ENCODE results near the gene EVX1.

EVX1 gene

DNA sequence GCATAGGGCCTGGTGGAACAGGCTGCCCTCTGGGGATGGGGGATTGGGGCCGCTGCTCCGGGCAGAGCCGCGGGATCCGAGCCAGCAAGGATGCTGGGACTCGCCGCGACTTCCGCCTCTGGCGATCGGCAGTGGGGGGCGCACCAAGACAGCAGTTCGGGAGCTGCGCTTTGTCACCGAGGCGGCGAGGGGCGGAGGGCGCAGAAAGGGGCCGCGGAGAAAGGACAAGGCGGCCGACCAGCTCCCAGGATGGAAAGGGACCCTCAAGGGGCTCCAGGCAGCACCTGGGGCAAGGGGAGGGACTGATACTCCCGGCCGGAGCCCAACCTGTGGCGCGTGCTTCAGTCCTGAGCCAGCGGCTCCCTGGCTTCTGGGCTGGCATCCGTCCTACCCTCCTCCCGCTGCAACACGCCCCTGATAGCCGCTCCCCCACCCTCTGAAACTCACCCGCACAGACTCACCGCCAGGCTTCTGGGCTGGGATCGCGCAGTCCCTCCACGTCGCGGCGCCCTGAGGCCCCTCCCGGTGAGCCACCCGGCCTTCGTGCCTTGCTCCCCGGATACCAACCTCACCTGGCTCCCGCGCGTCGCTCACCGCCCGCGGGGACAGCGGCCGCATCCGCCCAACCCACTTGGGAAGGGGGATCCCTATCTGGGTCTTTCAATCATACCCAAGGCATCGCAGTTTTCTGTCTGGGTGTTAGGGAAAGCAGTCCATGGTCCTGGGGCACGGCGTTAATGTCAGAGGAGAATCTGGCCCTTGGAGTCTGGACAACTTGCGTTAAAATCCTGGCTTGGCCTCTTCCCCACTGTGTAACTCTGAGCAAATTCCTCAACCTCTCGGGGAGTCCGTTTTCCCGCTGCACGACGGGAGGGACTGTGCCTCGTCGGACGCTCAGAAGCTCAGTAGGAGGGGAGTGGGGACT lies 7.0 kb upstream of the EVX1 start:
- DNase-seq (ENCODE audit: low read depth) = no peak

- no peak for DNase-seq (ENCODE audit: low read depth)
Observed at GRCh38 chr7:27237735-27238334, 4.8 kb upstream of the EVX1 start.

DNA sequence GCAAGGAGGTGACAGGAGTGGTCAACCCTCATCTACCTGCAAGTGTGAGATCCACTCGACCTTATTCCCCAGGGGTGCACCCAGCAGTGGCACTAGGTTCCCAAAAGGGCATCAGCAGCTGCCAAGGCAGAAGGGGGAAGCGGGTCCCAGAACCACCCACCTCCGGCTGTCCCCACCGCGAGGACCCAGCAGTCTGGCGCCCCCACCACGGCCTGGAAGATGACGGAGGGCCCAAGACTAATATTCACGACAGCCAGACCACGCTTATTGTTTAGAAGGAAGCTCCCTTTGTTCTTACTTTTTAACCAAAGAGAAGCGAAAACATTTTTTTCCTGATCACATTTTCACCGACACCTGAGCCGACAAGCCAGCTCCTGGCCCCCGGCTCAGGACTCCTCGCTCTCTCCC lies 3.6 kb upstream of the EVX1 start:
- no peak for DNase-seq (ENCODE audit: low read depth)

- DNase-seq (ENCODE audit: low read depth) = no peak
Observed at GRCh38 chr7:27239387-27240014, 3.1 kb upstream of the EVX1 start.

DNA sequence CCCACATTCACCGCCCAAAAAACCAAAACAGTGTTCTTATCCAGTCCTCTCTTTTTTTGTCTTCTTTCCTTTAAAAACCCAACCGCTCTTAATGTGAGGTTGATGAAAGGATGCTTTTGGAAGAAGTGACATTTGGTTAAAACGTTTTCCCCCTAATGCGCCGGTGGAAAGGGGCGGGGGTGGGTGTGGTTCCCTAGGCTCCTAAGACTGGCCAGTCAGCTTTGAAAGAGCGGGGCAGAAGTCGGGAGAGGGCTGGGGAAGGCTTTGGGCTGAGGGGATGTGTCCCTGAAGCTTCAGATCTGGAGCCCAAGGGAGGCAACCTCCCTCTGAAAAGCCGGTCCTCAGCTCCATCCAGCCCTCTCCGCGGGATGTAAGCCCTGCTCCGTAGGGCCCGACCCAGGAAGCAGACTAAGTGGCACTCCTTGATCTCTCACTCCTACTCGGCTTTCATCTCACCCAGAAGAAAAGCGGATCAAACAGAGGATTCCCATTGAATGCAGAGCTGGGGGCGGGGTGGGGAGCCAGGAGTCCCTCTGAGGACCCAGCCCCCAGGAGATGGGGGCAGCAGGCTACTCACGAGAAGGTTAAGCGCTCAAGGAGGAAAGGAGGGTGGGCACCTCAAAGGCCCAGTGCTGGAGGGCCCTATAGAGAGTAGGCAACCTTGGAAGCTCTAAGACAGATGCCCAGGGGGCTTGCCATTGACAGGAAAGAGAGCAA lies 2.4 kb upstream of the EVX1 start:
- DNase-seq (ENCODE audit: low read depth) = no peak

DNA sequence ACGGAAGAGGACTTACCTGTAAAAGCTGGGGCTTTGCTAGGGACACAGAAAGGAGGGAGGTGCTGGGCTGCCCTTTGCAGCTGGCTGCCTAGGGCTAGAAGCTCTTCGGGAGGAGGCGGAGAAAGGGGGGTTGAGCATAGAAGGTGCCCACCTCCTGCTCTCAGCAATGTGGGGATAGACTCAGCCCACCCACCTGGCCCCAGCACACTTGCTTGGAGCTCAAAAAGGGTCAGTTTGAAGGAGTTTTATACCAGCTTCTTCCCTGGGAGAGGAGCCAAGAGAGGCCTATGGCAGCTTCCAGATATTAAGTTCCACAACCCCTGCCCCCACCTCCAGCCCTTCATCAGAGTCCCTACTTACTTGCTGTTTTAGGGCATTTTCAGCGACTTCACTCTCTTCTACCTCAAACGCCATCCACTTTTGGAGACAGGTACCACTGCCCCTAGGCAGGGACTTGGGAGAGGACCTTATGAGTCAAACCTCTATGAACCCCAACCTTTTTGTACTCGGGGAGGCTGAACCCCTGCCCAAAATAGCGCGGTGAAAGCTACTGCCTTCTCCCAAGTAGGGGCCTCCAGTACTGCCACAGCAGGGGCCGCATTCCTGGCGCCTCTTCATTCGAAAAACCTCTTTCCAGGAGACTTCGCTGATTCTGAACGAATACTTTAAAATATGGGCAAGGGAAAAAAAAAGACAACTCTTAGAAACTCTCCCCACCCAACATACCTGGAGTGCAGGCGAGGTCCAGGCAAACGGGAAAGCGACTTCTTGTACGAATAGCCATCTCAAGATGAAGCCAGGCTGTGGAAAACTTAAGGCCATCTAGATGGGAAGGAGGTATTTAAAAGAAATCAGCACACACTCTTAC lies 1.2 kb upstream of the EVX1 start:
- DNase-seq (ENCODE audit: low read depth) = no peak

GRCh38 chr7:27242154-27242553 lies 448 bp upstream of the EVX1 start:
- no peak for DNase-seq (ENCODE audit: low read depth)

DNA sequence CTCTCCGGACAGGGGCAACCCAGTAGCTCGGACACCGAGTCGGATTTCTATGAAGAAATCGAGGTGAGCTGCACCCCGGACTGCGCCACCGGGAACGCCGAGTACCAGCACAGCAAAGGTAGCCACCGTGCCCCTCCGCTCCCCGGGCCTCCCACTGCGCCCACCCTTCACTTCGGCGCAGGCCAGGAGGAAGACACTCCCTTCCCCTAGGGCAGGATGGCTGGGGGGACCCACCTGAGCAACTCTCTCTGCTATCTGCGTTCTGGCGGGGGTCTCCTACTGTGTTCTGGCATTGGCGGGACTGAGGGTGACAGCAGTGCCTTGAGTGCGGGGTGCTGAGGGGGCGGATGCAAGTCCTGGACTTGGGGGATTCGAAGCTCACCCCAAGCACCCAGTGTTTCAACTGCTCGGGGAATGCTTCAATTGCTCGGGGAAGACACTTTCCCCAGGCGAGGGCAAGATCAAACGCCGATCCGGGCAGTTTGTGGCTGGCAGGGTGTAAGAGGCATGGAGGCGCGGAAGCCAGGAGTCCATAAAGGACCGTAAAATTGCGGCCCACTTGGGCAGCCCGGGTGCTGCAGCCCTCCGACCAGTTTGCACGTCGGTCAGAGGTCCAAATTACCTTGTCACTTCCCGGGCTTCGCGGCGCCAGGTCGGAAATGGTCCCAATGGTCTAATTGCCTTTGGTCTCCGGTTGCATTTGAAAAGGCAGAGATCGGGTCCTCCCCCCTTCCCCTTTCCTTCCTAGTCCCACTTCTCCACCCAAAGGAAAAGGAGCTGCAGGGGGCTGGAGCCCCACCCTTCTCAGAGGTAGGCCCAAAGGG lies 950 bp downstream of the EVX1 start:
- no peak for DNase-seq (ENCODE audit: low read depth)

GRCh38 chr7:27244488-27245123 lies 2.0 kb downstream of the EVX1 start:
- DNase-seq (ENCODE audit: low read depth) = no peak

DNA sequence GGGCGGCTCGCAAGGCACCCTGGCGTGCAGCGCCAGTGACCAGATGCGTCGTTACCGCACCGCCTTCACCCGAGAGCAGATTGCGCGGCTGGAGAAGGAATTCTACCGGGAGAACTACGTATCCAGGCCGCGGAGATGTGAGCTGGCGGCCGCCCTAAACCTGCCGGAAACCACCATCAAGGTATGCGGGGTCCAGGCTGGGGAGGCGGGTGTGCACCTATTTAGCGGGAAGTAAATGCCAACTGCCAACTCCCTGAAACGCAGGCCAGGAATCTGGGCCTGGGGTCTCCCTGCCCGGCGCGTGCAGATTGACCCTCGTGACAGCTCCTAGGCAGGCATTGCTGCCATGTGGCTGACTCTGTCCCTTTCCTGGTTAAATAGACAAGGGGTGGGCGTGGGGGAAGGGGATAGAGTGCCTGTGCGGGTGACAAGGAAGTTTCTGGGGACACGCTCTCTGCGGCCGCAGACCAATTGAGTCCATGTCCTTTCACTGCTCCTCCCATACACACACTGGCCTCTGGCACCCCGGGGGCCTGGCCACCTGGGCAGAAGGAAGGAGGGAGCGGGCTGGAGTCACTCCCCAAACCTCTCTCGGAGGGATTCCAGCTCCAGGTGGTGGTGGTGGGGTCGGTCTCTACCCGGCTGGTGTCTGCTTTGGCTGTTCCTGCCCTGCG lies 2.7 kb downstream of the EVX1 start:
- DNase-seq (ENCODE audit: low read depth) = no peak

GRCh38 chr7:27245798-27246691 lies 3.4 kb downstream of the EVX1 start:
- DNase-seq (ENCODE audit: low read depth) = no peak

DNA sequence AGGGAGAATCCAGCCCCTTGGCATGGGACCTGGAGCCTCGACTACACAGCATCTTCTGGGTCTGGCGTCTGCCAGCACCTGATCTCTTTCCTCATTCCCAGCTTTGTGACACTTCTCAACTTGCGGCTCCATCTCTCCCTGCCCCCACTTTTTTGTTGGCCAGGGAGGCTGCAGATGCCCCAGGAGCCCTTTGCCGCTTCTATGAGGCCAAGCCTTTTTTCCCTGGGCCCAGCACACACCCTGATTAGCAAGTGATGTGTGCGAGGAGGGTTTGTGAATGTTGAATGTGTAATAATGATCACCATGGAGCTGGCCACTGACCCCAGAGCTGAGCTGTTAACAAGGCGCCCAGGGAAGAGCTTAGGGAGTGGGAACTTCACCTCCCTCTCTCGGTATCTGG lies 4.4 kb downstream of the EVX1 start:
- DNase-seq (ENCODE audit: low read depth) = no peak

DNA sequence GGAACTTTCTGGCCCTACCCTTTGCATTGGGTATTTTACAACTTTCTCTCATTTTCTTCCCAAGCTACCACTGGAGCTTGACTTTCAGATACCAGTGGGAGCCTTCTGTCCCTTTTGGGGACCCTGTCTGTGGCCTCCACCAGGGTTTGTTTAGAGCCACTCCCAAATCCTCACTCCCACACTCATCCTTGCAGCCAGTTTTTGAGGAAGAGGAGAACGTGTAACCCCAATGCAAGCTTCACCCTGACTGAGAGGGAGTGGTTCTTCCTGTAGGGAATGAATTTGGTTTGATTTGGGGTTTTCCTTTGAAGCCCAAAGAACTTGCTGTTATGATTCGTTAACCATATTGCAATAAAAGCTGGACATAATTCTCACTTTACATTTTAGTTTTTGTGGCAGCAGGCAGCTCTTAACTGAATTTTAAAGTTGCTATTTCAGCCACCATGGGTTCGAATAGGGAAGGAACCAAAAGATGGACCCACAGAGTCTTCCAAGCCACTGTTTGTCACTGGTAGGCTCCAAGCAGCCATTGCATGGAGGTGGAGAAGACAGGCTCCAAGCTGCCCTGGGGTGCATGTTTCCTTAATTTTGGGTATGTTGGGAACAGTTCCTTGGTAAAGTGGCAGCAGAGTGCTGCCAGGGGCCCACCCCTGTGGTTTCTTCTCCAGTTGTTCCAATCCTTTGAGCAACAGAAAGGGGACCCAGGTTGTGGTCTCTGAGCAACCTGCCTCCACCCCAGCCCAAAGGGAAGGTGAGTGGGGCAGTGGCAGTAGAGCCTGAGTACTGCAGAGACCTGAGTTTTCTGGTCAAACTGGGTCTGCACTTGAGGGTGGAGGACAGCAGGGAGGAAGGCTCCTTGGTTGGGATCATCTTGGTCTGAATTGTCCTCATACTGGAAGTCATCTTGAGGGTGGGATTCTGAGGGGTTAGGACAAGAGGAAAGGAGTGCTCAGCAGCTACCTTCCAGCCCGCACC lies 5.1 kb downstream of the EVX1 start:
- DNase-seq (ENCODE audit: low read depth) = no peak

GRCh38 chr7:27248427-27248806 lies 5.8 kb downstream of the EVX1 start:
- DNase-seq (ENCODE audit: low read depth) = no peak

GRCh38 chr7:27248911-27249723 lies 6.5 kb downstream of the EVX1 start:
- no peak for DNase-seq (ENCODE audit: low read depth)
